ENCODE results near the gene MKNK1.

MKNK1 gene

DNA sequence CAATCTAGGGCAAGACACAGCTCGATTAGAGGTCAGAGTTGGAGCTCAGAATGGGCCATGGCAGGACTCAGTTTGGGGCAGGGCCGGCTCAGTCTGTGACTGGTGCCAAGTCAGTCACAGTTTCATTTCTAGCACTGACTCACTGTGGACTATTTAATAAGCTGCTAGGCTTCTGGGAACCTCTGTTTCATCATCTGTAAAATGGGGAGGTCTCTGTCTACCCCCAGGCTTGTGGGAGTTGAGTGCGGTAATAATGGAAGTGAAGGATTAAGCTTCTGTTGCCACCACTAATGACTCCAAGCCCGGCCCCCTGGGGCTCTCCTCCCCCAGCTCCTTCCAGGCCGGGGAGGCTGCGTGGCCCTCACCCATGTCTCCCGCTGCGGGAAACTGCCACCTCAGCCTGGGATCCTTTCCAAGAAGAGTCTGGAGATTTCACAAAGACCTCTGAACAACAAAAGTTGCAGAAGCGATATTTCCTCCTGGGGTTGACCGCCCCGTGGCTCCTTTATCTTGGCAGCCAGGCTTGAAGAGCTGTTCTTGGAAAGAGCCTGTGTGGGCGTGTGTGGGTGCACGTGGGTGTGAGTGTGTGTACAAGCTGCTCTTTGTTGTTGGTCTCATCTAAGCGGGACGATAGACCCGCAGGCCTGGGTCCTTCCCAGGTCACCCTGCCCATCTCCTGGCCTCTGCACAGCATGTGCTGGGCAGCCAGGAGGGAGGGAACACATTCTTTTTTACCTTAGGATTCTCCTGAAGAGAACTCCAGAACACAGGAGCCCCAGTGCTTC, 81.7 kb downstream of the MKNK1 start:
- DNase-seq (ENCODE audit: low spot score): no peak

DNA sequence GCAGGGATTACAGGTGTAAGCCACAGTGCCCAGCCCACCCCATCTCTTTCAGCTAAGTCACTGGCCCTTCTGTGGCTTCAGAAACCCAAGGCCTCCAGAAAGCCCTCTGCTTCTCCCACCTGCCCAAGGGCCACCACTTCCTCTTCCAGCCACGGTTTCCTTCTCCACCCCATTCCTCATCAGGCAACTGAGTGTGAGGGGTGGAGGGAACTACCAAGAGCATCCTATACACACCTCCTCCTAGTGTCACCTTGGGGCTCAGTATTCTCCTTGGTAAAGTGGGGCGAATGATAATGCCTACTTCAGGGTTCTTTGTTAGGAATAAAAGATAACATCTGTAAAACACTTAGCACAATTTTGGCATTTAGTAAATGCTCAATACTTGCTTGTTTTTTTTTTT, 82.7 kb downstream of the MKNK1 start:
- DNase-seq (ENCODE audit: low spot score): no peak

DNA sequence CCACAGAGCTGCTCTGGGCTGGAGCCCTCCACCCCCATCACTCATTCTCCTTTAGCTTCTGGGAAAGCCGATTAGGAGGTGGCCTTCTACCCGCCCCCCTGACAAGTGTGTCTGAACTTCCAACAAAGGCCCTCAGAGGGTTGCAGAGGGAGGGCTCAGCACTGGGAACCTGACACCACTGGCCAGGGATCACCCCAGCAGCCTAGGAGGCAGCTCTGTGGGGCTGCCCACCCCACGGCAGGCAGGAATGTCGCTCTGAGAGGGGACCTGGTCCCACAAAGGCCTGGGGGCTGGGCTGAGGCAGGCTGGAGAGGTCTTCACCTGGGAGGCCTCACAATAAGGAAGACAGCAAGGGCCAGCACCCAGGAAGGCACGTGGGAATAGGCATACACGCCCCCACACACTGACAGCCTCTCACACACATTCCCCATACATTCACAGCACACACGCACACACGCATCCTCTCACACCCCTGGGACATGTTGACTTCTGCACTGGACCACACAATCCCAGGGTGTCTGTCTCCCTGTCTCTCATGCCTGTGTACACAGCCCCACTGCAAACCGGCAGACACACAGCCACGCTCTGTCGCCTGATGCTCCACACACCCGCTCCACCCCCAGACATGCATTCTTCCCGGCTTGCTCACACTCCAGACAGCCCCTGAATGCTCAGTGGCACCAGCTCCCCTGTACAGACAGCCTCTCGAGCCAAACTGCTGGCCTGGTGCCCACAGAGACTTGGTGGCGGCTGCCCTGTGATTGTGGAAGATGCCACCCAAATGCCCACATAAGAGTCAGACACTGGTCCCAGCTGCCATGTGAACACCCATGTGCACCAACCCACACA, 83.8 kb downstream of the MKNK1 start:
- DNase-seq (ENCODE audit: low spot score): no peak

DNA sequence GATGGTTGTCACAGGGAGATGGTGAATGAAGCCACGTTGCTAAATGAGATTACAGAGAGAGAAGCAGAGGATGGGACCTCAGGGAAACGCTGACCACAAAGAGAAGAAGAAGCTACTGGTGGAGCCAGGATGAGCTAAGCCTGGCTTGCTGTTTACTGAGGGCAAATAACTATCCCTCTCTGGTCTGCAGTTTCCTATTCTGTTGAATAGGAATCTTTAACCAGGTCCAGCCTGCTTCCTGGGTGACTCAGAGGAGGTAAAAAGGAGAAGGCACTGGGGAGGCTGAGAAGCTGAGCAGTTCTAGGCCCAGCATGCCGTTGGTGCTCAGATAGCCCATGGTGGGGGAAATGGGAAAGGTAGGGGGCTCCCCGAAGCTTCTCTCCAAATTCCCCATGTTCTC, 84.9 kb downstream of the MKNK1 start:
- no peak for DNase-seq (ENCODE audit: low spot score)

DNA sequence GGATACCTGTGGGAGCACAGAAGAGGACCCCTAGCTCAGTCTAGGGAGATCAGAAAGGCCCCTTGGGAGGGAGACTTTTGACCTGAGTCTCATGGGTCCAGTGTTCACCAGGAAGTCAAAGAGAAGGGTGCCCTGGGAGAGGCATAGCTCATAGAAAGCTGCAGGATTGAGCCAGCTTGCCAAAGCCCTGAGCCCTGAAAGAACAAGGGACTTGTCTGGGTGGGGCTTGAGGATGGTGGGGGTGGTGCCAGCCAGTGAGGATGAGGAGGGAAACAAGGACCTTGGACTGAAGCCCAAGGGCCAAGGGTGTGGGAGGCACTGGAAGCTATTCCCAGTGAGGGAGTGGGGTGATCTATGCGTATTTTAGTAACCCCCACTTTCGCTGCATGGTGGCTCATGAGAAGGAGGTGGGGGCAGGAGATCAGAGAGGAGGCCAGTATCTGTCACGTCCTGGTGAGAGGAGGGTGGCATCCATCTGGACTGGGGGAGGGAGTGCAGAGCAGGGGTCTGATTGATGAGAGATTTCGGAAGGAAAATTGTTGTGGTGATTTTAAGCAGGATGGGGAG, 86.1 kb downstream of the MKNK1 start:
- DNase-seq (ENCODE audit: low spot score): no peak

DNA sequence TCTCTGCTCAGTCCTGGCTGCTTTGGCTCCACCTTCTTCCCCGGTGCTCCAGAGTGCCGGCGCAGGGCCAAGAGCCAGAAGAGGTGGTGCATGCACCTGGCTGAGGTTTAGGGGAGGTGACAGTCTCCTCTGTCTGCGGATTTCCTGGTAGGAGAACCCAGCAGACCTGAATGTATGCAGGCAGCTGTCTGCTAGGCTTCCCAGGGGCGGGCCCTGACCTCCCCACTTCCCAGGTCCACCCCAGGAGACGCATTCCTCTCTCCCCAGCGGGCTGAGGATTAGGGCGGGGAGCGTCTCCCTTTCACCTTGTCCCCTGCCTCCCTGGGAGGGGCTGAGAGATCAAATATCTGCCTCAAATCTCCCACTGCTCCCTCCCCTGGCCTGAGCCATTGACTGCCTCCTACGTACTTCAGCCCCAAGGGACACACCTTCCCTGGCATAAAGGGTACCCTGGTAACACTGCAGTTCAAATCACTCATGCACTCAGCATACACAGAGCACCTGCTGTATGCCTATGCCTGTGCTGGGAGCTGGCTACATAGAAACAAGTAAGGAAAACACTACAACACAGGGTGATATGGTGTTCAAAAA, 87.0 kb downstream of the MKNK1 start:
- DNase-seq (ENCODE audit: low spot score): no peak

DNA sequence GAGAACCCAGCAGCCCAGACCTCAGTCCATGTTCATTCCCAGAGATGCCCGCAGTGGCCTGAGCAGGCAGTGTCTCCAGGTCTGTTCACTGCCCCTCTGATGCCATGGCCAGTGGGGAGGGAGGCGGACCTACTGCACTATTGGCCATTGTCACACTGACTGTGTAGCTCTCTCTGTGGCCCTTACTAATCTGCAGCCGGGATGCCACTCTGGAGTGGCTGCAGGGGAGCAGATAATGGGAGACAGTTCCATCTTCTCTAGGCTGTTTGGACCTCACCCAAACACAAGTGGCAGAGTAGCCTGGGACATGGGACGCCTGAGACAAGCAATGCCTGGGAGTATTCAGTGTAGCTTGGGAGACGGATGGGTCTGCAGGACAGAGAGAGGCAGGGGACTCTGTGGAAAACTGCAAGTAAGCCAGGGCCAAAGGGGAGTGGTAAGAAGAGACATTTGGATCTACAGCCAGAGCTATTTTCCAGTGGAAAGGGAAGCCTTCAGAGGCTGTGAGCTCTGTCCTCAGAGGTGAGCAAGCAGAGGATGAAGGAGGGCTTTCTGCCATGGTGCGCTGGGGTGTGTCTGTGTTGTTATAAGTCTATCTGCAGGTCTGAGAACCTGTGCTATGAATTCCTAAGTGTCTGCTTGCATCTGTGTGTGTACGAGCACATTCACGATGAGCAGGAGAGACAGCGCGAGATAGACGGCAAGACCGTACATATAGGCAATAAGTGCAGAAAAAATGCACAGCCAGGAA, 87.7 kb downstream of the MKNK1 start:
- DNase-seq (ENCODE audit: low spot score): no peak

DNA sequence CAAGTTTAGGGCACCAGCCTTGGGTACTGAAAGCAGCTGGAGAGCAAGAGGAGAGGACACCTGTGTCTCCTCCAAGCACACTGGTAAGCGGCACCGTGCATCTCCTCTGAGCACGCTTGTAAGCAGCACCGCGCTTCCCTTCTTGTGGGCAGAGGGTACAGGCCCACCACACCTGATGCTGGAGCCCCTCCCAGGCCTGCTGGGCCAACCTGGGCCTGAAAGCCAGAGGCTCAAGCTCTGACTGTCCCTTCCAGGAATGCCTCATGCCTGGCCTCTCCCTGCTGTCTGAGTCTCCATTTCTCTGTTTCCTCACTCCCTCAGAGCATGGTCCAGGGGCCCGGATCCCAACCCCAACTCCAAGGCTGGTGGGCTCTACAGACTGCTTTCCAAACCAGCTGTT, 88.5 kb downstream of the MKNK1 start:
- no peak for DNase-seq (ENCODE audit: low spot score)

DNA sequence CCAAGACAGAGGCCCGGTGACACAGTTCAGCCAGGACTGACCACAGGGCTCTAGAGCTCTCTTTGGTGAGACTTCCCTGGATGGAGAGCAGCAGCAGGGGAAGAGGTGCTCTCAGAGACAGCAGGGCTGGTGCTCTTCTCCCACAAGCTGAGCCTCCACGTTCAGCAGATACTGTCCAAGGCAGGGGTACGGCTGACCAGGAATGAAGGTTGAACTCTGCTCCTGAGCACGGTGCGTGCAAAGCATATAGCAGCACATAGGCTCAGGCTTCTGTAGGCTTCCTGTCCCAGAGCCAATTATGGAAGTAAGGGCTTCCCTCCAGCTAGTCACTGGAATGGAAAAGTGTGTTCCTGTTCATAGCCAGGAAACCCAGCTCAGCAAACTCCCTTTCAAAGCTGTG, 90.5 kb downstream of the MKNK1 start:
- DNase-seq (ENCODE audit: low spot score): no peak

DNA sequence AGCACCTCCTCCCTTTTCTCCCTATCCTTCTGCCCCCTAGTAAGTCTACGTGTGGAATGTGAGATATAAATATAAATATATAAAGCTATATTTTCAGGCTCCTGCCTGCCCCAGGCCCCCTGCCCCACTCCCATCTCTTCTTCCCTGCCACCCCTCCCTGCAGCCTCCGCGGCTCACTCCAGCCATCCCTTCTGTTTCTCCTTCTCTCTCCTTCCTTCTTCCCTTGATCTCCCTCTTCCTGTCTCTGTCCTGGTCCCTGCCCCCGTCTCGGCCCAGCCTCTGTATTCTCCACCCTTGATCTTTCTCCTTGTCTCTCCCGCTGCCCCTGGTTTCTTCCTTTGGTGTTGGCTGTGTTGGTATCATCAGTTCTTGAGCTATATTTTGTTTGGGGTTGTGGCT, 91.3 kb downstream of the MKNK1 start:
- DNase-seq (ENCODE audit: low spot score): no peak

DNA sequence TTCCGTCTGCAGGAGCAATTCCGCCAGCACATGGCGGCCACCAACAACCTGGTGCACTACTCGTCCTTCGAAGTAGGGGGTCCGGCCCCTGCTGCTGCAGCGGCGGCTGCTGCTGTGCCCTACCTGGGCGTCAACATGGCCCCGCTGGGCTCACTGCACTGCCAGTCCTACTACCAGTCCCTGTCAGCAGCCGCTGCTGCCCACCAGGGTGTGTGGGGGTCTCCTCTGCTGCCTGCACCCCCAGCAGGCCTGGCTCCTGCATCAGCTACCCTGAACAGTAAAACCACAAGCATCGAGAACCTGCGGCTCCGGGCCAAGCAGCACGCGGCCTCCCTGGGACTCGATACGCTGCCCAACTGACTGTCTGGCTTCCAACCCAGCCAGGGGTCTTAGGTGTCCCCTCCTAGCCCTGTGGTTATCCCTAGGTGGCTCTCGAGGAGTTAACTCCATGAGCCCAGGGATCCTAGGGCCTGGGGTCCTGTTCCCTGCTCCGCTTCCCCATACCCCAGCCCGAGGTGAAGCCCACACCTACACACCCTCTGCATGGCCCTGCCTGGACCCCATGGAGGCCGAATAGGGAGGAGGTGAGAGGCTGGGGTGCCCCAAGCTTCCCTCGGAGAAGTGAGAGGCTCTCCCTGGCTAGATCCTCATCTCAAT, 91.8 kb downstream of the MKNK1 start:
- no peak for DNase-seq (ENCODE audit: low spot score)

DNA sequence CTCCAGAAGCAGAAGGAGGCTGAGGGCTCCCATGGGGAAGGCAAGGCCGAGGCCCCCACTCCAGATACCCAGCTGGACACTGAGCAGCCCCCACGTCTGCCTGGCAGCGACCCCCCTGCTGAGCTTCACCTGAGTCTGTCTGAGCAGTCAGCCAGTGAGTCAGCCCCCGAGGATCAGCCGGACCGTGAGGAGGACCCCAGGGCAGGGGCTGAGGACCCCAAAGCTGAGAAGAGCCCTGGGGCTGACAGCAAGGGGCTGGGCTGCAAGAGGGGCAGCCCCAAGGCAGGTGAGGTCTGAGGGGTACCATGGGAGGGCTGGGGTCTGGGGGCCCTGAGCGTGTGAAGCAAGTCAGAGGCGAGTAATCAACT, 93.1 kb downstream of the MKNK1 start:
- DNase-seq (ENCODE audit: low spot score): no peak

DNA sequence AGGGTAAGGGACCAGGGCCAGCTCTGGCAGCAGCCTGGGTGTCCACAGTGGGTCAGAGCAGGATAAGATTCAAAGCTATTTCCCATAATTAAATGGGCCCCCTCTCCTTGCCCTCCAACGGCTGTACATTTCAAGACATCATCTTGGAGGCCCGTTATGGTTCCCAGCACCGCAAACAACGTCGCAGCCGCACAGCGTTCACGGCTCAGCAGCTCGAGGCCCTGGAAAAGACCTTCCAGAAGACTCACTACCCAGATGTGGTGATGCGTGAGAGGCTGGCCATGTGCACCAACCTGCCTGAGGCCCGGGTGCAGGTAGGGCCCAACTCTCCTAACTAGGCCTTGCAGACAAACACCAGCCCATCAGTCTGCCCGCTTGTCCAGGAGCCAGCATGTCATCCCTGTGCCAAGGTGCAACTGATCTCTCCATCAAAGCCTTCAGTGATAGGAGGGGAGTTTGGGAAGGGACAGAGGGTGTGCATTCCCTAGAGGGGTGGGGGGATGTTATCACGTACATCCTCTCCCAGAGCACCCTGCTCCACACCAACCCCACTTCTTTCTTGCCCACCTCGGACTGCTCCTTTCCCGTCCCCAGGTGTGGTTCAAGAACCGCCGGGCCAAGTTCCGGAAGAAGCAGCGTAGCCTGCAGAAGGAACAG, 93.6 kb downstream of the MKNK1 start:
- no peak for DNase-seq (ENCODE audit: low spot score)

DNA sequence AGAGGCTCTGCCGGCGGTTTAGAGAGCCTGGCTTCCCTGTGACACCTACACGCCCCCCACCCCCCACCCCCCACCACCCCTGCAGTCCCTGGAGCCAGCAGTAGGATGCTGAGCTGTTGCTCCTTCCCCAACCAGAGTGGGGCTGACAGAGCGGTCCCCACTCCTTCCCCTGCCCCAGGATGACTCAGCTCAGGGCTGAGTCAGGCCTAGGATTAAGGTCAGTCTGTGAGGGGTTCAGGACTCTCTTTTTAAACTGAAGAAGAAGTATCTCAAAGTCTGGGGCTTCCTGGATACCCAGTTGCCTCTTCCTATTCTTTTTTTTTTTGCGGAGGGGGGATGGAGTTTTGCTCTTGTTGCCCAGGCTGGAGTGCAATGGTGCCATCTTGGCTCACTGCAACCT, 95.3 kb downstream of the MKNK1 start:
- DNase-seq (ENCODE audit: low spot score): no peak

Data from left forelimb (tissue), 1 donor.